ENCODE data around the gene MYO1A.

MYO1A gene

GRCh38 chr12:57009949-57010626 is 39.8 kb downstream of the MYO1A start:
- Histone ChIP-seq H3K27me3 (ENCODE audit: control insufficient read depth in 1 of 2, insufficient read depth in 2 of 2, low read length in 2 of 2) (no peaks in the 10 kb centered on the region), H3K9me3 (ENCODE audit: low read length) (no peaks in the 10 kb centered on the region), H3K9ac (ENCODE audit: low read length) (no peak overlapping the region), H3K4me3 (ENCODE audit: low read depth in 1 of 2, low read length in 2 of 2) (no peak overlapping the region), H3K27ac (ENCODE audit: low read depth, low read length) (no peak overlapping the region), H3K36me3 (ENCODE audit: insufficient read depth, low read length) (no peaks in the 10 kb centered on the region), H3K4me1 (ENCODE audit: insufficient read depth, low read length) (peaks cover 27% of the 10 kb centered on the region)

- Histone ChIP-seq H3K4me3 (ENCODE audit: low read depth in 1 of 2, low read length in 2 of 2) (no peak overlapping the region), H3K9ac (ENCODE audit: low read length) (no peak overlapping the region), H3K9me3 (ENCODE audit: low read length) (no peaks in the 10 kb centered on the region), H3K27ac (ENCODE audit: low read depth, low read length) (peak overlapping the region; percentile 35), H3K4me1 (ENCODE audit: insufficient read depth, low read length) (peaks cover 31% of the 10 kb centered on the region), H3K27me3 (ENCODE audit: control insufficient read depth in 1 of 2, insufficient read depth in 2 of 2, low read length in 2 of 2) (no peaks in the 10 kb centered on the region), H3K36me3 (ENCODE audit: insufficient read depth, low read length) (peaks cover 13% of the 10 kb centered on the region)
Observed at GRCh38 chr12:57008178-57008577, 41.8 kb downstream of the MYO1A start.

- Histone ChIP-seq H3K9me3 (ENCODE audit: low read length) (no peaks in the 10 kb centered on the region), H3K27me3 (ENCODE audit: control insufficient read depth in 1 of 2, insufficient read depth in 2 of 2, low read length in 2 of 2) (no peaks in the 10 kb centered on the region), H3K36me3 (ENCODE audit: insufficient read depth, low read length) (peaks cover 25% of the 10 kb centered on the region), H3K4me3 (ENCODE audit: low read depth in 1 of 2, low read length in 2 of 2) (peak overlapping the region; percentile 37 to 51), H3K4me1 (ENCODE audit: insufficient read depth, low read length) (peaks cover 34% of the 10 kb centered on the region), H3K27ac (ENCODE audit: low read depth, low read length) (peak overlapping the region; percentile 59), H3K9ac (ENCODE audit: low read length) (no peak overlapping the region)
Observed at GRCh38 chr12:57006809-57007475, 43.0 kb downstream of the MYO1A start.

DNA sequence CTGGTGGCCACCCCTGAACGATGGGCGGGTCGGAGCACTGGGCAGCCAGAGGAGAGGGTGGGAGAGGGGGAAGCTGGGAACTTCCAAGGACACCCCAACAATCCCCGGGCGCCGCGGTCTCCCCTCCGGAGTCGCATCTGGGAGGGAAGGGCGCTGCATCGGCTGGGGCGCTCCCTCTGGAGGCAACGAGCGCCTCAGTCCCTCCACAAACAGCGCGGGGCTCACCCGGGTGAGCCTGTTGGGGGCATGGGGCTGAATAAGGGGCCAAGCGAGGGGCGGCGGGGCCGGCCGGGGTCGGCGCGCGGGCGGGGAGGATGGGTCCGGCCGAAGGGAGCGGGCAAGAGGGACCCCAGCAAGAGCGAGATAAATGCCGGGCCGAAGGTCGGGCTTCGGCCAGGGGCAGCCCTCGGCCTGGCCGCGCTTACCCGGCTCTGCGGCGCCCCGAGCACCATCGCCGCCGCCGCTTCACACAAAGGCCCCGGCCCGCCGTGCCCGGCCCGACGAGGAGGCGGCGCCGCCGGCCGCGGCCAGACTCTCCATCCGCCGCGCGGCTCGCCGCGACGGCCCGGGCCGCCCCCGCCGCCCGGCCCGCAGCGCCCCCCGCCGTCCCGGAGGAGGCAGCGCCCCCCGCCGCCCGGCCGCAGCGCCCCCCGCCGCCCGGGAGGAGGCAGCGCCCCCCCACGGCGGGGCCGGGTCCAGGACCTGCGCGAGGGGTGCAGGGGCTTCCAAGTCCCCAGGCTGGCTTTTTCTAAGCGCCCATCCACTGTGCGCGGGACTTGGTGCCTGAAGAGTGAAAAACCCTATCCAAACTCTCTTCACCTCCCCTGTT is 43.7 kb downstream of the MYO1A start, which contains the start of gene ZBTB39:
ZBTB39 (minus strand) TSS at position 567 of the 829 bp plus-strand sequence. CDS start 1,629 bp downstream, outside the sequence.
- Histone ChIP-seq H3K9ac (ENCODE audit: low read length) (peak within 1 kb of the TSS; percentile 63), H3K9me3 (ENCODE audit: low read length) (no peaks in the 10 kb centered on the region), H3K4me1 (ENCODE audit: insufficient read depth, low read length) (peaks cover 42% of the 10 kb centered on the region), H3K4me3 (ENCODE audit: low read depth in 1 of 2, low read length in 2 of 2) (peak within 1 kb of the TSS; percentile 80 to 82), H3K27ac (ENCODE audit: low read depth, low read length) (peak within 1 kb of the TSS; percentile 91), H3K36me3 (ENCODE audit: insufficient read depth, low read length) (peaks cover 30% of the 10 kb centered on the region), H3K27me3 (ENCODE audit: control insufficient read depth in 1 of 2, insufficient read depth in 2 of 2, low read length in 2 of 2) (no peaks in the 10 kb centered on the region)

DNA sequence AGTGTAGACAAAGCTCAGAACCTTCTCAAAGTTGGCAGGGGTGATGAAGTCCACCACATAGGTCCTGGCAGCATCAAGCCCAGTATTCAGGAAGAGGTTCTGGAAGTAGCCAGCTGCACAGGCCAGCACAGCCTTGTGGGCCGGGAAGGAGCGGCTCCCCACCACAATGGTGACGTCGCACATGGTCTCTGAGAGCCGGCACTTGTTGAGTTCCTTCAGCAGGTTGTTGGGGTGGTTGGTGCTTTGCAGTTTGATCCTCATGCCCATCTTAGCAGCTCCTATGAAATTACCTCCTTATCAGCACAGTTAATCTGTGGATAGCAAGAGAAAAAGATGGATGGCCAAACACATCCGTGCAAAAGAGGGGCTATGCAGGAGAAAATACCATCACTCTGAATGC is 45.3 kb downstream of the MYO1A start:
- Histone ChIP-seq H3K36me3 (ENCODE audit: insufficient read depth, low read length) (peaks cover 43% of the 10 kb centered on the region), H3K27ac (ENCODE audit: low read depth, low read length) (no peak overlapping the region), H3K4me1 (ENCODE audit: insufficient read depth, low read length) (peaks cover 43% of the 10 kb centered on the region), H3K4me3 (ENCODE audit: low read depth in 1 of 2, low read length in 2 of 2) (no peak overlapping the region), H3K9ac (ENCODE audit: low read length) (no peak overlapping the region), H3K9me3 (ENCODE audit: low read length) (no peaks in the 10 kb centered on the region), H3K27me3 (ENCODE audit: control insufficient read depth in 1 of 2, insufficient read depth in 2 of 2, low read length in 2 of 2) (no peaks in the 10 kb centered on the region)

GRCh38 chr12:57003395-57003794 is 46.5 kb downstream of the MYO1A start:
- Histone ChIP-seq H3K9me3 (ENCODE audit: low read length) (no peaks in the 10 kb centered on the region), H3K27me3 (ENCODE audit: control insufficient read depth in 1 of 2, insufficient read depth in 2 of 2, low read length in 2 of 2) (no peaks in the 10 kb centered on the region), H3K4me1 (ENCODE audit: insufficient read depth, low read length) (peaks cover 36% of the 10 kb centered on the region), H3K4me3 (ENCODE audit: low read depth in 1 of 2, low read length in 2 of 2) (no peak overlapping the region), H3K36me3 (ENCODE audit: insufficient read depth, low read length) (peaks cover 45% of the 10 kb centered on the region), H3K9ac (ENCODE audit: low read length) (no peak overlapping the region), H3K27ac (ENCODE audit: low read depth, low read length) (no peak overlapping the region)

GRCh38 chr12:57001448-57001906 is 48.5 kb downstream of the MYO1A start:
- Histone ChIP-seq H3K27me3 (ENCODE audit: control insufficient read depth in 1 of 2, insufficient read depth in 2 of 2, low read length in 2 of 2) (no peaks in the 10 kb centered on the region), H3K36me3 (ENCODE audit: insufficient read depth, low read length) (peaks cover 51% of the 10 kb centered on the region), H3K9ac (ENCODE audit: low read length) (peak overlapping the region; percentile 1), H3K4me3 (ENCODE audit: low read depth in 1 of 2, low read length in 2 of 2) (no peak overlapping the region), H3K4me1 (ENCODE audit: insufficient read depth, low read length) (peaks cover 27% of the 10 kb centered on the region), H3K27ac (ENCODE audit: low read depth, low read length) (no peak overlapping the region), H3K9me3 (ENCODE audit: low read length) (no peaks in the 10 kb centered on the region)

GRCh38 chr12:57000393-57000792 is 49.5 kb downstream of the MYO1A start:
- Histone ChIP-seq H3K27me3 (ENCODE audit: control insufficient read depth in 1 of 2, insufficient read depth in 2 of 2, low read length in 2 of 2) (no peaks in the 10 kb centered on the region), H3K36me3 (ENCODE audit: insufficient read depth, low read length) (peaks cover 55% of the 10 kb centered on the region)

DNA sequence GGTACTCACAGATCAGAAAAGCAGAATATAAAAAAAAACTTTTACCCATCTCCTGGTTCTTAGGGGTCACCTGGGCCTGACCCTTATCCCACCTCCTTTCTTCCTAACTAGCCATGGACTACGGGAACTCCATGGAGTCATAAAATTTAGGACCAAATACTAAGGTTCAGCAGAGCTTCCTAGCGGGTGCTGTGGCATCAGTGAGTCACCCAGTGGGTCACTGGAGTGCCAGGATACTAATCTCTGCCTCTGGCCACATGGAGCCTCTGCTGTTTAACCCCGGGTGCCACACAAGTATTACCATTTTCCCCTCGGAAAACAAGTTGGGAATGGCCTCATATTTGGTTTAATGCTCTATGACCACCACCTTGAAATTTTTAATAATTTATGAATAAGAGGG is 50.5 kb downstream of the MYO1A start:
- Histone ChIP-seq H3K27ac (ENCODE audit: low read depth, low read length) (no peak overlapping the region), H3K27me3 (ENCODE audit: control insufficient read depth in 1 of 2, insufficient read depth in 2 of 2, low read length in 2 of 2) (no peaks in the 10 kb centered on the region), H3K4me1 (ENCODE audit: insufficient read depth, low read length) (peaks cover 16% of the 10 kb centered on the region), H3K4me3 (ENCODE audit: low read depth in 1 of 2, low read length in 2 of 2) (no peak overlapping the region), H3K9me3 (ENCODE audit: low read length) (no peaks in the 10 kb centered on the region), H3K9ac (ENCODE audit: low read length) (no peak overlapping the region), H3K36me3 (ENCODE audit: insufficient read depth, low read length) (peaks cover 55% of the 10 kb centered on the region)

More at GRCh38 chr12:57000393-57000792, 49.5 kb downstream of the MYO1A start:
- no peak overlapping the region for H3K27ac ChIP-seq (ENCODE audit: low read depth, low read length)
- H3K4me3 ChIP-seq (ENCODE audit: low read depth in 1 of 2, low read length in 2 of 2), result no peak overlapping the region
- H3K9me3 ChIP-seq (ENCODE audit: low read length), result no peaks in the 10 kb centered on the region
- H3K9ac ChIP-seq (ENCODE audit: low read length), result no peak overlapping the region
- H3K4me1 ChIP-seq (ENCODE audit: insufficient read depth, low read length), result peaks cover 23% of the 10 kb centered on the region

- H3K36me3 ChIP-seq (ENCODE audit: insufficient read depth, low read length), result peaks cover 50% of the 10 kb centered on the region
- H3K27ac ChIP-seq (ENCODE audit: low read depth, low read length), result no peak overlapping the region
- H3K9ac ChIP-seq (ENCODE audit: low read length), result no peak overlapping the region
- no peak overlapping the region for H3K4me3 ChIP-seq (ENCODE audit: low read depth in 1 of 2, low read length in 2 of 2)
- no peaks in the 10 kb centered on the region for H3K9me3 ChIP-seq (ENCODE audit: low read length)
- peaks cover 16% of the 10 kb centered on the region for H3K4me1 ChIP-seq (ENCODE audit: insufficient read depth, low read length)
- no peaks in the 10 kb centered on the region for H3K27me3 ChIP-seq (ENCODE audit: control insufficient read depth in 1 of 2, insufficient read depth in 2 of 2, low read length in 2 of 2)
Observed at GRCh38 chr12:56998981-56999380, 50.9 kb downstream of the MYO1A start.

DNA sequence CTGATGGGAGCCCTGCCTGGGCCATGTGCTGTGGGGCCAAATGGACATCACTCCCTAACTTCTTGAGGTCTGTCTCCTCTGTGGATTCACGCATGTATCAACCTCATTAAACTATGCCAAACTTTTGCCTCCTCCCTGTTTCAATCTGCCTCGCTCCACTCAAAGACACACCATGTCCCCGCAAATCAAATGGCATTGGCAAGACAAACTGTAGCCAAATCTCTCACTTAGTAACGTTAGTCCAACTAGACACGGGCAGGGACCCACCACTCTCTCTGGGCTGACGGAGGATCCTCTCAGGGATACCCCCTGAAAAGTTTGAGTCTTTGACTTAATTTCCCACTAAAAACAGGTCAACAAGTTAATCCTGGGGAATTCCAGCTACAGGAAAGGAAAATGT is 51.6 kb downstream of the MYO1A start:
- no peak overlapping the region for H3K27ac ChIP-seq (ENCODE audit: low read depth, low read length)
- no peak overlapping the region for H3K4me3 ChIP-seq (ENCODE audit: low read depth in 1 of 2, low read length in 2 of 2)
- H3K27me3 ChIP-seq (ENCODE audit: control insufficient read depth in 1 of 2, insufficient read depth in 2 of 2, low read length in 2 of 2), result no peaks in the 10 kb centered on the region
- H3K36me3 ChIP-seq (ENCODE audit: insufficient read depth, low read length), result peaks cover 44% of the 10 kb centered on the region
- peaks cover 16% of the 10 kb centered on the region for H3K4me1 ChIP-seq (ENCODE audit: insufficient read depth, low read length)
- no peak overlapping the region for H3K9ac ChIP-seq (ENCODE audit: low read length)
- no peaks in the 10 kb centered on the region for H3K9me3 ChIP-seq (ENCODE audit: low read length)

Measured in muscle layer of colon (tissue), 2 donors.